C4-2B (cell line): ENCODE results near the gene SCN8A.
A peak's percentile ranks its signal among the peaks of the same experiment; 100 is the strongest.

Experiments
- H3K27ac ChIP-seq: fragments of 450-650 bp; 2 replicates; pipeline ENCODE4 v1.5.1; 2017
- ZFX ChIP-seq: fragments of 450-650 bp; IDR thresholded peaks from 2 replicates; pipeline ENCODE4 v1.6.1; 2017
- TF ChIP-seq, protein P1 (sequence below): fragments of 450-650 bp; conservative IDR thresholded peaks from 2 replicates; pipeline ENCODE4 v1.5.1; 2017; ENCODE audit warnings: mild to moderate bottlenecking

SCN8A gene

DNA sequence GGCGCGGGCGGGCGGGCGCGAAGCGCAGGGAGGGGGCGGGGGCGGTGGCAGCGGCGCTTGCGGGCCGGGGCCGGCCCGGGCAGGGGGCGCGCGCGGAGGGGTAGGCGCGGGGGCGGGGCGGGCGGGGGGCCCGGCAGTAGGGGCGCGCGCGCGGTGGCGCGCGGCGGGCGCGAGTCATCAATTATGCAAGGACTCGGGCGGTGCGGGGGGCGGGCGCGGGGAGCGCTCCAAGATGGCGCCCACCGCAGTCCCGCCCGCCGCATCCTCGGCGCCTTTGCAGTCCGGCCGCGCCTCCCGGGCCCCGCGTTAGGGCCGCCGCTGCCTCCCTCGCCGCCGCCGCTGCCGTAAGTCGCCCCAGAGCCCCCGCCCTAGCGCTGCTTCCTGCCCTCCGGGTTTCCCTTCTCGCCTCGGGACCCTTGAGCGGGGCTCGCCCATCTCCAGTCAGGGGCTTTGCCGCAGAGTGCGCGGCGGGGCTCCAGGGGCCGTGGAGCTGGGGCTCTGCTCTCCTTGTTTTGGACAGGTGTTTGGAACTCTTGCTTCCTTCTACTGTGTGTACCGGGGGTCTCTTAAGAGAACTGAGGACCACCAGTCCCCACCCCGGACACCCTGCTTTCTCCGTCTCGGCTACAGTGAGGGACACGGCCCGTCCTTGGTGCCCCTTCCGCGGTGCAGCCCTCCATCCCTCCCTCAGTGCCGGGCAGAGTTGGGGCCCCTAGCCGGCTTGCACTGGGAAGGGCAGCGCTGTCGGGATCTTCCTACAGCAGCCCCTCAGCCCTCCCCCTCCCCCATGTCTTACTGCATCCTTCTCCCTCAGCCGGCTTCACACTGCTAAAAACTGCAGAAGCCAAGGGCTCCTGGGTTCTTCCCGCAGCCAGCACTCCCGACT lies at the start of gene SCN8A:
SCN8A (plus strand) TSS at position 218 of the 886 bp plus-strand sequence. CDS start 71,585 bp downstream, outside the sequence.
- no peak for TF ChIP-seq ZFX
- TF ChIP-seq, protein P1, sequence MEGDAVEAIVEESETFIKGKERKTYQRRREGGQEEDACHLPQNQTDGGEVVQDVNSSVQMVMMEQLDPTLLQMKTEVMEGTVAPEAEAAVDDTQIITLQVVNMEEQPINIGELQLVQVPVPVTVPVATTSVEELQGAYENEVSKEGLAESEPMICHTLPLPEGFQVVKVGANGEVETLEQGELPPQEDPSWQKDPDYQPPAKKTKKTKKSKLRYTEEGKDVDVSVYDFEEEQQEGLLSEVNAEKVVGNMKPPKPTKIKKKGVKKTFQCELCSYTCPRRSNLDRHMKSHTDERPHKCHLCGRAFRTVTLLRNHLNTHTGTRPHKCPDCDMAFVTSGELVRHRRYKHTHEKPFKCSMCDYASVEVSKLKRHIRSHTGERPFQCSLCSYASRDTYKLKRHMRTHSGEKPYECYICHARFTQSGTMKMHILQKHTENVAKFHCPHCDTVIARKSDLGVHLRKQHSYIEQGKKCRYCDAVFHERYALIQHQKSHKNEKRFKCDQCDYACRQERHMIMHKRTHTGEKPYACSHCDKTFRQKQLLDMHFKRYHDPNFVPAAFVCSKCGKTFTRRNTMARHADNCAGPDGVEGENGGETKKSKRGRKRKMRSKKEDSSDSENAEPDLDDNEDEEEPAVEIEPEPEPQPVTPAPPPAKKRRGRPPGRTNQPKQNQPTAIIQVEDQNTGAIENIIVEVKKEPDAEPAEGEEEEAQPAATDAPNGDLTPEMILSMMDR: peak; percentile 23
- no peak within 1 kb of the TSS for H3K27ac ChIP-seq

DNA sequence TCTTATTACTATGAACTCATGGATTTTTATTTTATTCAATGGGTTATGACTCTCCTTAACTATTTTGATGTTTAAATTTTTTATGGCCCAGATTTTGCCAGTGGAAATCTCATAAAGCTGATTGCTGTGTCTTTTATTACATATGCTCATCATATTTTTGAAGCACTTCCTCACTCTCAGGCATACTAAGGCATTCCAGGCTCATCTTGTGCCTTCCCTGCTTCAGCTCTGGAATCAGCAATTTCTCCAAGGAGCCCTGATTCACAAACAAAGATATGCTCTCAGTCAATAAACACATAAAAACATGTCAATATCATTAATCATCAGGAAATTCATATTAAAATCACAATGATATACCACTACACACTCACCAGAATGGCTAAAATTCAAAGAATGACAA lies 44.9 kb upstream of the SCN8A start:
- TF ChIP-seq, protein P1: no peak
- TF ChIP-seq ZFX: no peak
- no peak overlapping the region for H3K27ac ChIP-seq

DNA sequence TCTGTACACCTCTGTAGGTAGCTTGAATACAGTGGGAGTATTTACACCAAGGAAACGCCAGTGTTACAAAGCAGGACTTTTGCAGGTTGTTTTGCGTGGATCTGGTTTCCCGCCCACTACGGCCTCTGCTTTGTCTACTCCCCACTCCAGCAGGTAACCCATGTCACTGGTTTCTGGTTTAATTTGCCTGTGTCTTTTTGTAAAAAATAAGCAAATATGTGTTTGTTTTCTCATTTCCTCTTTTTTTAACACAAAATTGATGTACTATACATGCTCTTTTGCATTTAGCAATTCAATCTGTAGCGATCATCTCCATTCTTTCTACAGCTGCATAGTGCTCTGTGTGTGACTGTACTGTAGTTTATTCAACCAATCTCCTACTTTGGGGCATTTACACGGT lies 43.4 kb upstream of the SCN8A start:
- H3K27ac ChIP-seq: no peak overlapping the region
- no peak for TF ChIP-seq ZFX
- TF ChIP-seq, protein P1: no peak

DNA sequence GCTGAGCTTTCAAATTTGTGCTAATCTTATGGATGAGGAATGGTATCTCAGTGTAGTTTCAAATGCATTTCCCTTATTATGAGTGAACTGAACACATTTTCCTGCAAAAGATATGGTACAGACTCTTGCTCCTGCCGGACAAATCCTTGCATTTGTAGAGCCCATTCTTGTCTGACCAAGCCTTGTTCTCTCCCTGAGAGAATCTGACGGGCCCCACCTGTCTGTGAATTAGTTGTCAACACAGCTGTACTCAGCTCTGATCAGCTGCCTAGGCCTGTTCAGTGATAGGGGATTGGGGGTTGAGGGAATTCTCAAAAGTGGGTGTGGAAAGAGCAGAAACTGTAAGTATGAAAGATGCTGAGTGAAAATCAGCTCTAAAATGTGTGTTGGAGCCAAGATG lies 42.8 kb upstream of the SCN8A start:
- no peak for TF ChIP-seq ZFX
- TF ChIP-seq, protein P1: no peak
- no peak overlapping the region for H3K27ac ChIP-seq

DNA sequence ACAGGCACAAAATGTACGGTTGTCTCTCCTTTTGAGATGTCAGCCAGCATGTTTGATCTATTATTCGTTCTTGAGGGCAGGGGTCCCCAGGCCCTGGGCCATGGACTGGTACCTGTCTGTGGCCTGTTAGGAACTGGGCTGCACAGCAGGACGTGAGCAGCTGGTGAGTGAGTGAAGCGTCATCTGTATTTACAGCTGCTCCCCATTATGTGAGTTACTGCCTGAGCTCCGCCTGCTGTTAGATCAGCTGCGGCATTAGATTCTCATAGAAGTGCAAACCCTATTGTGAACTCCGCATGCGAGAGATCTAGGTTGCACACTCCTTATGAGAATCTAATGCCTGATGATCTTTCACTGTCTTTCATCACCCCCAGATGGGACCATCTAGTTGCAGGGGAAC lies 41.4 kb upstream of the SCN8A start:
- no peak overlapping the region for H3K27ac ChIP-seq
- TF ChIP-seq ZFX: no peak
- TF ChIP-seq, protein P1: no peak

DNA sequence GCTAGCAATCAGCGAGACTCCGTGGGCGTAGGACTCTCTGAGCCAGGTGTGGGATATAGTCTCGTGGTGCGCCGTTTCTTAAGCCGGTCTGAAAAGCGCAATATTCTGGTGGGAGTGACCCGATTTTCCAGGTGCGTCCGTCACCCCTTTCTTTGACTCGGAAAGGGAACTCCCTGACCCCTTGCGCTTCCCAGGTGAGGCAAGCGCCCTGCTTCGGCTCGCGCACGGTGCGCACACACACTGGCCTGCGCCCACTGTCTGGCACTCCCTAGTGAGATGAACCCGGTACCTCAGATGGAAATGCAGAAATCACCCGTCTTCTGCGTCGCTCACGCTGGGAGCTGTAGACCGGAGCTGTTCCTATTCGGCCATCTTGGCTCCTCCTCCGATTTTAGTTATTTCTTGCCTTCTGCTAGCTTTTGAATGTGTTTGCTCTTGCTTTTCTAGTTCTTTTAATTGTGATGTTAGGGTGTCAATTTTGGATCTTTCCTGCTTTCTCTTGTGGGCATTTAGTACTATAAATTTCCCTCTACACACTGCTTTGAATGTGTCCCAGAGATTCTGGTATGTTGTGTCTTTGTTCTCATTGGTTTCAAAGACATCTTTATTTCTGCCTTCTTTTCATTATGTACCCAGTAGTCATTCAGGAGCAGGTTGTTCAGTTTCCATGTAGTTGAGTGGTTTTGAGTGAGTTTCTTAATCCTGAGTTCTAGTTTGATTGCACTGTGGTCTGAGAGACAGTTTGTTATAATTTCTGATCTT lies 22.6 kb upstream of the SCN8A start:
- peak overlapping the region; percentile 46 for H3K27ac ChIP-seq

DNA sequence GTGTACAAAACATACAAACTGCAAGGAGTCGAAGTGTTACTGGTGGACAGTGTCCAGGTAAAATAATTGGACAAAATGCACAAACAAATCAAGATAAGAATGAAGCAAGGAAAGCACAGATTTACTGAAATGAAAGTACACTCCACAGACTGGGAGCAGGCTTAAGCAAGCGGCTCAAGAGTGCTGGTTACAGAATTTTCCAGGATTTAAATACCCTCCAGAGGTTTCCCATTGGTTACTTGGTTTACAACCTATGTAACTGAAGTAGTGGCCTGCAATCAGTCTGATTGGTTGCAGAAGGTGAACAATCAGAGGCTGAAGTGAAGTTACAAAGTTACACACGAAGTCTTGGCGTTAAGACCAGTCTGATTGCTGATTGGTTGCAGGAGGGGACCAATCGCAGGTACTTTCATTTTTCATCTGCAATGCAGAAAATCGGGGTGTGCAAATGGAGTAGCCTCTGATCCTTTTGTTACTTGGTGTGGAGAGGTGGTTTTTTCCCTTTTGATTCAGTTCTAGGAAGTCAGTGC lies 11.6 kb upstream of the SCN8A start:
- TF ChIP-seq, protein P1: no peak
- no peak for TF ChIP-seq ZFX
- no peak overlapping the region for H3K27ac ChIP-seq
